Measurements from ENCODE around the gene ENTR1.

GRCh38 chr9:136432591-136432990 lies 22.2 kb upstream of the ENTR1 start:
- TF ChIP-seq, protein P1, sequence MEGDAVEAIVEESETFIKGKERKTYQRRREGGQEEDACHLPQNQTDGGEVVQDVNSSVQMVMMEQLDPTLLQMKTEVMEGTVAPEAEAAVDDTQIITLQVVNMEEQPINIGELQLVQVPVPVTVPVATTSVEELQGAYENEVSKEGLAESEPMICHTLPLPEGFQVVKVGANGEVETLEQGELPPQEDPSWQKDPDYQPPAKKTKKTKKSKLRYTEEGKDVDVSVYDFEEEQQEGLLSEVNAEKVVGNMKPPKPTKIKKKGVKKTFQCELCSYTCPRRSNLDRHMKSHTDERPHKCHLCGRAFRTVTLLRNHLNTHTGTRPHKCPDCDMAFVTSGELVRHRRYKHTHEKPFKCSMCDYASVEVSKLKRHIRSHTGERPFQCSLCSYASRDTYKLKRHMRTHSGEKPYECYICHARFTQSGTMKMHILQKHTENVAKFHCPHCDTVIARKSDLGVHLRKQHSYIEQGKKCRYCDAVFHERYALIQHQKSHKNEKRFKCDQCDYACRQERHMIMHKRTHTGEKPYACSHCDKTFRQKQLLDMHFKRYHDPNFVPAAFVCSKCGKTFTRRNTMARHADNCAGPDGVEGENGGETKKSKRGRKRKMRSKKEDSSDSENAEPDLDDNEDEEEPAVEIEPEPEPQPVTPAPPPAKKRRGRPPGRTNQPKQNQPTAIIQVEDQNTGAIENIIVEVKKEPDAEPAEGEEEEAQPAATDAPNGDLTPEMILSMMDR (IDR thresholded peaks at IDR 0.05): no peak
- no peak for TF ChIP-seq POLR2A (IDR thresholded peaks at IDR 0.05)
